Measurements from ENCODE around the gene LXN. TPM values are rescaled to one million over a fixed set of nuclear protein-coding genes. Genes with fewer than 3 reads are reported as not detected.
A peak's percentile ranks its signal among the peaks of the same experiment; 100 is the strongest.

LXN gene
- total RNA-seq, result 10 to 100 TPM in 1 of 2 donors, 1 to 10 TPM in 1; 3.8 to 16.1 TPM

DNA sequence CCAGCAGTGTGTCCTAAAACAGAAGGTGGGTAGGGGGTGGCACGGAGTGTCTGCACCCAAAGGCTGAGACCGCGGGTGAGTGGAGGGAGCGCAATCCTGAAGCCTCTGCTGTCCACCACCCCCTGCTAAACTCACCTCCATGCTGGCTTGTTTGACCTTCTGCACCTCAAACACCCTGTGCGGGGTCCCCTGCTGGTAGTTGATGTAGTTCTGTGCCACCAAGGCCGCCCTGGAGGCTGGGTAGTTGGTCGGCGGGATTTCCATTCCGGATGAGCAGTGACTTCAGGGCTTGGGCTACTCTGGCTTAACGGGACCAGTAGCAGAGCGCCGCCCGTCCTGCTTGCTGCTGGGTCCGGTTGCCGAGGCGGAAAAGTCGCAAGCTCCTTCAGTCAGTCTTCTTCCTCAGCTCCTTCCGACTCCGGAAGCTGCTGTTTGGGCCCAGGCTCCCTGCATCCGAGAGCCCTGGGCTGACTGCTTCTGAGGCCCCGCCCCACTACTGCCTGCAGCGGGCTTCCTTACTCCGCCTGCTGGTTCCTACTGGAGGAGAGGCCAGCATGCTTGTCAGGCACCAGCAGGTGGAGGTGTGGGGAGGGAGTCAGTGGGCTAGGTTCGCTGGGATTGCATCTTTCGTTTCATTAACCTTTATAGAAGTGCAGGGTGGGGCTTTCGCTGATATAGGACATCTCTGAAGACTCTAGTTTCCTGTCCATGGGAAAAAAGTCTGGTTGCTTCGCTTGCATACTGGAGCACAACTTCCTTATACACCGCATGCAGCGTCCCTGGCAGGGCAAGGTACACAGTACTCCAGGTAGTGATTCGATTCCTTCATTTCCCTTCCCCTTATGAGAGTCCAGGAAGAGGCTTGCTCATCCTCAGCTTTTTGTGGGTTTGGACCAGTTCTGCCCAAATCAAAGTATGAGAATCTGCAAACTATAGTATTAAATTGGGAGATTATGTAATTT, at the start of gene LXN:
TSS of gene LXN (minus strand) at position 434 of the 962 bp plus-strand sequence. CDS start at position 264, 170 bp downstream.
- H3K27me3 Mint-ChIP-seq, result no peaks in the 10 kb centered on the region
- no peaks in the 10 kb centered on the region for H3K9me3 Mint-ChIP-seq
- ATAC-seq, result peak; percentile 99
- H3K4me1 Mint-ChIP-seq (ENCODE audit: low read depth in 2 of 2), result peaks cover 16 to 22% of the 10 kb centered on the region in 2 donors
- peak within 1 kb of the TSS; percentile 71 to 94 for H3K27ac Mint-ChIP-seq
- peak; percentile 85 for DNase-seq (ENCODE audit: low spot score)
- peaks cover 11% of the 10 kb centered on the region for H3K36me3 Mint-ChIP-seq
- peak within 1 kb of the TSS; percentile 88 for H3K4me3 Mint-ChIP-seq

DNA sequence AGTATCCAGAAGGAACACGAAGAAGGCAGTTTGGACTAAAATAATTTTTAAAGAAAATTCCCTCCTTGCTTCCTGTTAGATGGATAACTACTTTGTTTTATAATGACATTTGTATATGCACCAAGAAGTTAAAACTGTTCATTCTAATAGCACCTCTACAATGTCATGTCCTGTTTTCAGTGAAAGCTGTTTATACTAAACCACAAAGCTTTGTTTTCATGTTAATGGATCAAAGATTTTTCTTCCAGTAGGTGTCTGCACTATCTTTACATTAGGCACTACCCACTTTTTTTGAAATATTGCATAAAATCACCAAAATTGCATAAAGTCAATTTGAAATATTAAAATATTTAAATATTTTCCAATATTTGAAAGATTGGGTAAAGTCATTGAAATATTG, 49.7 kb upstream of the LXN start:
- no peak overlapping the region for H3K27ac Mint-ChIP-seq
- DNase-seq (ENCODE audit: low spot score) (no peak), ATAC-seq (no peak)
- no peaks in the 10 kb centered on the region for H3K36me3 Mint-ChIP-seq
- H3K27me3 Mint-ChIP-seq, result no peaks in the 10 kb centered on the region
- H3K4me3 Mint-ChIP-seq, result no peak overlapping the region
- H3K9me3 Mint-ChIP-seq, result no peaks in the 10 kb centered on the region
- H3K4me1 Mint-ChIP-seq (ENCODE audit: low read depth in 2 of 2), result peaks cover 13 to 19% of the 10 kb centered on the region in 2 donors

DNA sequence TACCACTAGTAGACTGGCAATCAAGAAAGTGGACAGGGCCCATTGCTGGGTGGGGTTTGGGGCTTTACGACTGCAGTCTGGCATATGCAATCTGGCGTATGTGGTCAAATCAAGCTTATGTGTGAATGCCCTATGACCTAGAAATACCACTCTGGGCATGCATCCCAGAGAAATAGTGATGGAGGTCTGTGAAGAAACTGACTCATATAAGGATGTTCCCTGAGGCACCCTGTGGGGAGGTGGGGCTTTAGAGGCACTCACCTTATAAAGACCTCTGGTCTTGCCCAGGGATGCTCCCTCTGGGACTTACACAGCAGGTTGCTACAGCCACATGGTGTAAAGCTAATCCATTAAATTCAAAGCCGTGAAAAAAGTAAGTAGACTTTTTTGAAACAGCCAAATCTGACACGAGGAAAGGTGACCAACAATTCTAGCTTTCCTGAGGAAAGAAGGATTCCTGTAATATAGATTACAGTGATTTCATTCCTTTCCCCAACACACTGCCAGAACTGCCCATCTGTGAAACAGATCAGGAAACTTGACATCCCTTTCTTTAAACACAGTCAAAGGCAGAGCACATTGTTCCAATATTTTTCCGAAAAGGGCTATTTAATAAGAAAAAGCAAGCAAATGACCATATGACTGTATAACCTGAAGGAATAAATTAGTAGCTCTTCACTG, 46.2 kb upstream of the LXN start:
- DNase-seq (ENCODE audit: low spot score) (no peak), ATAC-seq (no peak)
- Mint-ChIP-seq H3K27me3 (no peaks in the 10 kb centered on the region), H3K36me3 (no peaks in the 10 kb centered on the region), H3K9me3 (no peaks in the 10 kb centered on the region), H3K4me1 (ENCODE audit: low read depth in 2 of 2) (peaks cover 21 to 33% of the 10 kb centered on the region in 2 donors), H3K4me3 (no peak overlapping the region), H3K27ac (no peak overlapping the region)

DNA sequence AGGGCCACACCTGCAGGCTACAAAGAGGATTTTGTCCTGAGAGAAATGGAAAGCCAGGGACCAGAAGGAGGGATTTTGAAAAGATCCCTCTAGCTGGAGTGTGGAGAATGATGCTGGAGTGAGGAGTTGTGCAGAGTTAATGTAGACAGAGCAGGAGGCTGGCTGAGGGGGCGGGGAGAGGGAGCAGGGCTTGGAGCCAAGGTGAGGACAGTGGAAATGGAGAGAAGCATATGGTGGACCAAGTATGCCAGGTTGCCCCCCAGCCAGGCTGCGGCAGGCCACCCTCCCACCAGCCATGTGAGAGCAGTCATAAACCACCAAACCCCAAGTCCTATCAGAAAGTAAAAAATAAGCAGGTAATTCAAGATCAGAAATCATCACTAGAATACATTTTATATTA, 45.1 kb upstream of the LXN start:
- Mint-ChIP-seq H3K36me3 (no peaks in the 10 kb centered on the region), H3K27me3 (no peaks in the 10 kb centered on the region), H3K4me1 (ENCODE audit: low read depth in 2 of 2) (peaks cover 27 to 39% of the 10 kb centered on the region in 2 donors), H3K9me3 (no peaks in the 10 kb centered on the region), H3K4me3 (no peak overlapping the region), H3K27ac (peak overlapping the region; percentile 2 to 47)
- no peak for DNase-seq (ENCODE audit: low spot score)
- no peak for ATAC-seq

DNA sequence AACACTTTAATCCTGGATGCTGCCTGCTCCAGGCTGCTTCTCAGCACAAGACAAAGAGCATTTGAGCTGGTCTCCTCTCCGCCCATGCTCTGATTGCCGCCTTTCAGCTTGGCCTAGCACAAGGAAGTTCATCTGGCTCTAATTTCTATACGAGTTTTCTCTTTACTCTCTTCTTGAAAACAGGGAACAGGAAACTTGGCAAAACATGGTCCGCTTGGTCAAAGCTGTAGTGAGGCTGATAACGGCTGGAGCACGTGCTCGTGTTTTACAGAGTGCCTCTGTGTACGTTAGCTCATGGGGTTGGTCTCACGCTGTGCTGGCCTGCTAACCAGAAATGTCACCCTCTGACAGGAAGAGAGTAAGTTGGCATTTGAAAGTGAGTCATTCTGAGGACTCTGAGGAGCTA, 40.6 kb upstream of the LXN start:
- no peak for DNase-seq (ENCODE audit: low spot score)
- H3K27me3 Mint-ChIP-seq, result no peaks in the 10 kb centered on the region
- peak; percentile 88 to 89 for ATAC-seq
- H3K27ac Mint-ChIP-seq, result peak overlapping the region; percentile 78 to 86
- H3K36me3 Mint-ChIP-seq, result peaks cover 16% of the 10 kb centered on the region
- no peaks in the 10 kb centered on the region for H3K9me3 Mint-ChIP-seq
- H3K4me3 Mint-ChIP-seq, result peak overlapping the region; percentile 61
- H3K4me1 Mint-ChIP-seq (ENCODE audit: low read depth in 2 of 2), result peaks cover 35 to 37% of the 10 kb centered on the region in 2 donors

- DNase-seq (ENCODE audit: low spot score), result no peak
- Mint-ChIP-seq H3K27ac (peak overlapping the region; percentile 78 to 86), H3K4me3 (peak overlapping the region; percentile 61), H3K4me1 (ENCODE audit: low read depth in 2 of 2) (peaks cover 35% of the 10 kb centered on the region in 2 donors), H3K27me3 (no peaks in the 10 kb centered on the region), H3K36me3 (peaks cover 18% of the 10 kb centered on the region), H3K9me3 (no peaks in the 10 kb centered on the region)
- ATAC-seq, result peak in 1 of 2 donors; percentile 29
Measured at GRCh38 chr3:158712443-158712842, 40.0 kb upstream of the LXN start.

GRCh38 chr3:158711886-158712285, 39.4 kb upstream of the LXN start:
- Mint-ChIP-seq H3K36me3 (peaks cover 24% of the 10 kb centered on the region), H3K9me3 (no peaks in the 10 kb centered on the region), H3K4me3 (peak overlapping the region; percentile 61), H3K27ac (peak overlapping the region; percentile 61 to 86), H3K27me3 (no peaks in the 10 kb centered on the region), H3K4me1 (ENCODE audit: low read depth in 2 of 2) (peaks cover 30 to 35% of the 10 kb centered on the region in 2 donors)
- DNase-seq (ENCODE audit: low spot score) (no peak), ATAC-seq (no peak)

DNA sequence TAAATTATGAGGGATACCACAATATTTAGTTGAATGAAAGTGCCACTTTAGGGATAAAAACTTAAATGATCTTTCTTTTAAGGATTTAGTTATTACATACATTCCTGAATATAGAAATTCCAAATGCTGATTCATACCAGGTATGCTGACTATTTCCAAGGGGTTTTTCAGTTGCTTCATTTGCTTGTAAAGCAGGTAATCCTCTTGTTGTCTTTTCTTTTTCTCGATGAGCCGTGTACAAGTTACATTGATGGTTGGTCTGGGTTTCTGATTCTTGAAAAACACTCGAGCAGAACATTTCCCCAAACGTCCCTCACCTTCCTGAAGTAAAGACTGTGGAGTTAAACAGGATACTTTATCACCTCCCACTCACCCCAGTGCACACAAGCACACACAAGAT, 38.2 kb upstream of the LXN start:
- Mint-ChIP-seq H3K36me3 (peaks cover 24% of the 10 kb centered on the region), H3K9me3 (no peaks in the 10 kb centered on the region), H3K4me1 (ENCODE audit: low read depth in 2 of 2) (peaks cover 35% of the 10 kb centered on the region in 2 donors), H3K4me3 (no peak overlapping the region), H3K27ac (no peak overlapping the region), H3K27me3 (no peaks in the 10 kb centered on the region)
- DNase-seq (ENCODE audit: low spot score) (no peak), ATAC-seq (no peak)

GRCh38 chr3:158709666-158710083, 37.2 kb upstream of the LXN start:
- Mint-ChIP-seq H3K27me3 (no peaks in the 10 kb centered on the region), H3K27ac (no peak overlapping the region), H3K4me3 (no peak overlapping the region), H3K4me1 (ENCODE audit: low read depth in 2 of 2) (peaks cover 30 to 35% of the 10 kb centered on the region in 2 donors), H3K36me3 (peaks cover 24% of the 10 kb centered on the region), H3K9me3 (no peaks in the 10 kb centered on the region)
- DNase-seq (ENCODE audit: low spot score) (no peak), ATAC-seq (no peak)

GRCh38 chr3:158703566-158703965, 31.1 kb upstream of the LXN start:
- Mint-ChIP-seq H3K36me3 (peaks cover 18% of the 10 kb centered on the region), H3K9me3 (no peaks in the 10 kb centered on the region), H3K27me3 (no peaks in the 10 kb centered on the region), H3K4me1 (ENCODE audit: low read depth in 2 of 2) (peaks cover 5 to 6% of the 10 kb centered on the region in 2 donors), H3K4me3 (no peak overlapping the region), H3K27ac (no peak overlapping the region)
- DNase-seq (ENCODE audit: low spot score), result no peak
- no peak for ATAC-seq

DNA sequence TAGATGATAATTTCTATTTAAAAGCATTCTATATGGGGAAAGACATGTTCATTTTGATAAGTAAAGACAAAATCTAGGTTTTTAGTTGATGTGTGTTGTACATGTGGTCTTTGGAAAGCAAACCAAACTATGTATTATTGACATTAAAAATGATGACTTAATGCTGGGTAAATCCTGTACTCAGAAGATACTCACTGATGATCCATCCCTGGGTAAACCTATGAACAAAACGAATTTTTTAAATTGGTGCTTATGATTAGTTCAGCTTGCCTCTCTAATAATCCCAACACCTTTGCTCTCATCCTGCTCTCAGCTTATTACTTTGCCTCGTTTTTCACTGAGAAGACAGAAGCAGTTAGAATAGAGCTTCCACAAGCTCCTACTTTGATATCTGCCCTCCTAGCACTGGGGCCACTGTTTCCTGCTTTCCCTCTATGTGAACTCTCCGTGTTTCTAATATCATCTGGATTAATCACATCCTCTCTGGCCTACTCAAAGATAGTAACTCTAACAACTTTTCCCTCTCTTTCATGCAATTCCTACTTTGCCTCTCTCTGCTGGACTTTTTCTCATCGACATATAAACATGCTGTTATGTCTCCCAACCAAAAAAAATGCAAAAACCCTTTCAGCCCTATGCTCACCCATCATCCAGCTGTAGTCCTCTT, 30.5 kb upstream of the LXN start:
- Mint-ChIP-seq H3K4me1 (ENCODE audit: low read depth in 2 of 2) (peaks cover 5 to 6% of the 10 kb centered on the region in 2 donors), H3K9me3 (no peaks in the 10 kb centered on the region), H3K4me3 (no peak overlapping the region), H3K27me3 (no peaks in the 10 kb centered on the region), H3K27ac (no peak overlapping the region), H3K36me3 (peaks cover 18% of the 10 kb centered on the region)
- ATAC-seq (no peak), DNase-seq (ENCODE audit: low spot score) (no peak)

- Mint-ChIP-seq H3K4me3 (no peak overlapping the region), H3K27me3 (no peaks in the 10 kb centered on the region), H3K4me1 (ENCODE audit: low read depth in 2 of 2) (peaks cover 5 to 6% of the 10 kb centered on the region in 2 donors), H3K27ac (no peak overlapping the region), H3K9me3 (no peaks in the 10 kb centered on the region), H3K36me3 (peaks cover 10% of the 10 kb centered on the region)
- ATAC-seq, result no peak
- DNase-seq (ENCODE audit: low spot score), result no peak
Measured at GRCh38 chr3:158701420-158702065, 29.1 kb upstream of the LXN start.

DNA sequence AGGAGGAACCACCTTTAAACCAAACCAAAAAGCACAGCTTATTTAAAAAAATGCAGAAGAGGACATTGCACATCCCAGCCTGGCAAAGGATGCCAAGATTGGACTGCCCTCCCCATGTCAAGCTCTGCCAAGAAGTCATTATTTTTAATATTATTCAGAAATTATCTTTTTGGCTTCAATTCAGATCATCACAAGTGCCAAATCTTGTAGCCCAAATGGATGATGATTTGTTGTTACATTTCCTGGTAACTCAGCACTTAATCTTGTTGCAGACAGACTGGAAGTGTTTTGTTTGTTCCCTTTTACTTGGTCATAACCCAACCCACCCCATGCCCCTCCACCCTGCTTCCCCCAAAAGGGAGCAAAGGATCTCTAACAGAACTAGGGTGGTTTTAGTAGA, 28.1 kb upstream of the LXN start:
- Mint-ChIP-seq H3K4me3 (no peak overlapping the region), H3K9me3 (no peaks in the 10 kb centered on the region)

More for the DNA sequence above, 28.1 kb upstream of the LXN start:
- ATAC-seq (no peak), DNase-seq (ENCODE audit: low spot score) (no peak)
- Mint-ChIP-seq H3K27me3 (no peaks in the 10 kb centered on the region), H3K27ac (no peak overlapping the region), H3K36me3 (peaks cover 10% of the 10 kb centered on the region), H3K4me1 (ENCODE audit: low read depth in 2 of 2) (peaks cover 0 to 6% of the 10 kb centered on the region in 2 donors)
